Right forelimb (tissue), 1 donor: ENCODE data around the gene ST6GALNAC5.

Experiments used
- DNase-seq: peaks from one replicate; pipeline ENCODE4 v3.0.0-alpha.2; 2018

The ST6GALNAC5 gene

GRCh38 chr1:77056525-77056924 is 189.2 kb downstream of the ST6GALNAC5 start:
- no peak for DNase-seq

GRCh38 chr1:77057994-77058585 is 190.8 kb downstream of the ST6GALNAC5 start:
- DNase-seq: no peak

GRCh38 chr1:77060000-77060399 is 192.7 kb downstream of the ST6GALNAC5 start:
- DNase-seq: no peak

- no peak for DNase-seq
Observed at GRCh38 chr1:77061162-77061561, 193.9 kb downstream of the ST6GALNAC5 start.

DNA sequence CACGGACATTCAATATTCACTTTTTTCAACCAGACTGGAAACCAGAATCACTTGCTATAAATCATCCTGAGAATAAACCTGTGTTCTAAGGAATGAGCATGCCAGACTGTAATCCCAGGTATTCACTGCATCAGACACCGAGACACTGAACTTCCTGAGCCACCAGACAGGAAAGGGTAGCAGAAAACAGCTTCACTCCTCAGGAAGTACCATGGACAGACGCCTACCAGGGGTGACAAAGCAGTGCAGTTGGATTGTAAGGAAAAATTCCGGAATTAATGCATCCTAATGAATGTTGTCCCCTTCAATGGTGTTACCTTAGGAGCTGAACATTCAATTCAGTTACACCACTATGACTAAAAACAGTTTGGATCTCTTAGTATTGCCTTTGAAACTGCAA is 195.8 kb downstream of the ST6GALNAC5 start:
- DNase-seq: no peak

- DNase-seq: no peak
Observed at GRCh38 chr1:77064246-77064645, 197.0 kb downstream of the ST6GALNAC5 start.

DNA sequence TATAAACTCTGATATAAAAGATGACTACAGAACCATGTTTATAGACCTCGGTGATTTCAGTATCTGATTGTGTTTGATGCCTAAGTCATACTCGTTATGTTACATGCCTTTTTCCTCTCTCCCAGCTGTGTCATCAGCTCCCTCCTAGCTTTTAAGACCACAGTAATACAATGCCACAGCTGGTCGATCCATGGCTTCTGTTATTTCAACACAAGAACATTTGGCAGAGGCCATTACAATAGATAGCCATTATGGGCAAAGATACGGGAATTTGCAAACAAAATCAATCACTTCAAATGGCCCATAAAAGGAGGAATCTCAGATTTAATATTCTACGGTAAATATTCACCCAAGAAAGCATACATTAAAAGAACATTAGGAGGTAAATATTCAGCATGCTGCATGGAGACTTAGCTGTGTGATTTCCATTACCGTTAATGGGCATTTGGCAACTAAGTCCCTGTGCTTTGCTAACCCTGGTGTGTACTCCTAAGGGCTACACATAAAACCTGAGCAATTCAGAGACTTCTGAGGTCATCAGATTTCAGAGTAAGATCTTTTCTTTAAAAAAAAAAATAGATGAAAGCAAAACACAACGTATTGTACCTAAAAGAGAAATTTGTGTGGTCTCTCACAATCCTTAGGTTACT is 198.5 kb downstream of the ST6GALNAC5 start:
- no peak for DNase-seq

DNA sequence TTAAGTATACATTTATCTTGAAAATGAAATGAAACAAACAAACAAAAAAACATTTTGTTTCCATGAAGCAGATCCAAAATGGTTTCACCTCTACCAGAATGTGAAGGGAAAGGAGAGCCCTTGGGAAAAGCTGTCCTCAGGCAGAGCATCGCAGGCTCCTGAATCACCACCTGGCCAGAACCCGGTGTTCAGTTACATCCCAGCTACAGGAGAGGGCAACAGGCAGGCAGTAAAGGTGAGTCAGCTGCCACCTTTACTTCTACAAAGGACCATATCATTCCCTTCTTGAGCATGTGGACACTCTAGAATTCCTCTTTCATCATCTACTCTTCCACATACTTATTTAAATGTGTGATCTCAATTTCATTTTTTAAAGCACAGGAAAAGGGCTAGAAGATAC is 200.7 kb downstream of the ST6GALNAC5 start:
- DNase-seq: no peak

- DNase-seq: no peak
Observed at GRCh38 chr1:77076759-77077158, 209.5 kb downstream of the ST6GALNAC5 start.

DNA sequence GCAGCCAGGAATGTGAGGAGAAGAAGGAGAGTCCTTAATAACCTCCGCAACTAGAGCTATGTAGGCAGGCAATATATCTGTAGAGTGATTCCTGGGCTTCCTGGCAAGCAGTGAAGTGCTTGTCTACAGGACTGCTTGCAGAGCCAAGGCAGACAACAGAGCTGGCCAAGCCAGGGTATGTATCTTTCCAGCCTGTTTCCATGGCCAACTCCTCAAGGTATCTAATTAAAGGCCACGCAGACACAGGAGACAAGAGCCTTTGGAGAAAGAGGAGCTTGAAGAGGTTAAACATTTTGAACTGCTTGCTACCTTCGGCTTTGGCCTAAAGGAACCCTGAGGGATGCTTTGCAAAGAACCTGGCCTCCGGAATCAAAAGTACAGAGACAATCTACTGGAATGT is 214.6 kb downstream of the ST6GALNAC5 start:
- peak; percentile 44 for DNase-seq

- DNase-seq: no peak
Observed at GRCh38 chr1:77084457-77084856, 217.2 kb downstream of the ST6GALNAC5 start.

DNA sequence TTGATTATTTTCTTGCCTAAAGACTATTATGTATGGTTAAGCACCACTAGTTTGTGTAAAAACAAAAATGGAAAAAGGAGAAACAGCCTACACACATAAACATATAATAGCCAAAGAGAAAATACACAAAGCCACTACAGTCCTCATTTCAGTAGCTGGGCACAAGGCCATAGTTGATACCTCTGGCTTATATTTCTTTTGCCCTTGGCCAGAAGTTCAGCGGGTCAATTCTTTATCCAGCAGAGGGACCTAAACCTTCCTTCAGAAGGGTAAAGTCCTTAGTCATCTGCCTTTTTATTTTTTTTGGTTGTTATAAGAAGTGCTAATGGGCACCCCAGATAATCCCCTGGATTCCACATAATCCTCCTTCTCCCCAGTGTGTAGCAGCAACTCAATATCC is 217.8 kb downstream of the ST6GALNAC5 start:
- no peak for DNase-seq

DNA sequence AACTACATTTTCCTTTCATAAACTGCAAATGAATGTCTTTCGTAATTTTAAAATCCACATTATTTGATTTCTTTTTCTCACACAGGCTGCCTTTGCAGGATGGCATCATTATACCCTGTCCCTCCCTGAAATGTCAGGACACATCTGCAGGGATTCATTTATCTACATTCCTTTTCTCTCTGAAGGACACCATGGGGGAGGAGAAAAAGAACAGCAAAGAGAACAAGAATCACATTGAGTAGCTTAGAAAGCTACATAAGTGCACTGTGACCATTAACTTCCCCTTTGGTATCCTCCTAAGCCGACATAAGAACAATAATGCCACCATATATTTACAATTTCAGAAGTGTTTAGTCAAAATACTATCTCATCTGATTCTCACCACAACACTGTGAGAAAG is 222.5 kb downstream of the ST6GALNAC5 start:
- no peak for DNase-seq

DNA sequence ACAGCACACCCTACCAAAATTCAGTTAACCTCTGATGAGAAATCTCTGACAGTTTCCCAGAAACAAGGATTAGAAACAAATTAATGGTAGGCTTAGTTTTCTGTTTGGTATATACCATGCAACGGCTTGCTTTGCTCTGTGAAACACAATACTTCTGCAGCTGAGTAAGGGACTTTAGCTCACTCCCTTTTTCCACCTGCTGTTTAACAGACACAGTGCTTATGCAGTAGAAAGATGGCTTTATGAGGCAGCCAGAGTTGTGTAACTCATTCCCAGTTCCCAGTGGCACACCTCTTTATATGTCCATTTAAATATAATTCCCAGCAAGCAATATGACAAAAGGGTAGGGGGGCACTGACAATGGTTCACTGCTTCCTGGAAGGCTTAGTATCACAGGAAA is 228.0 kb downstream of the ST6GALNAC5 start:
- no peak for DNase-seq

GRCh38 chr1:77096496-77097255 is 229.4 kb downstream of the ST6GALNAC5 start:
- DNase-seq: no peak

DNA sequence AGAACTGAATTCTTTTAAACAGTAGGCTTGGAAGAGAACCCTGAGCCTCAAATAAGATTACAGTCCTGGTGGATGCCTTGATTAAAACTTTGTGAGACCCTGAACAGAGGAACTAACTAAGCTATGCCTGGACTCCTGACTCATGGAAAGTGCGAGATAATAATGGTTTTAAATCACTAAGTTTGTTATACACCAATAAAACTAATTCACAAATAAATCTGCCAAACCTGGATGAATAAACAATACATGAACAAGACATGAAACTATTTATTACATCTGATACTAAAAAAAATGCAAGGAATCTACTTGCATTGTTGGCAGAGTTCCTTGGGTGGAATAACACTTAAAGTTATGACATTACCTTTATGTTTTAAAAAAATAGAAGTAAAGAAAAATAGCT is 233.6 kb downstream of the ST6GALNAC5 start:
- DNase-seq: no peak

GRCh38 chr1:77103486-77103885 is 236.2 kb downstream of the ST6GALNAC5 start:
- DNase-seq: no peak

DNA sequence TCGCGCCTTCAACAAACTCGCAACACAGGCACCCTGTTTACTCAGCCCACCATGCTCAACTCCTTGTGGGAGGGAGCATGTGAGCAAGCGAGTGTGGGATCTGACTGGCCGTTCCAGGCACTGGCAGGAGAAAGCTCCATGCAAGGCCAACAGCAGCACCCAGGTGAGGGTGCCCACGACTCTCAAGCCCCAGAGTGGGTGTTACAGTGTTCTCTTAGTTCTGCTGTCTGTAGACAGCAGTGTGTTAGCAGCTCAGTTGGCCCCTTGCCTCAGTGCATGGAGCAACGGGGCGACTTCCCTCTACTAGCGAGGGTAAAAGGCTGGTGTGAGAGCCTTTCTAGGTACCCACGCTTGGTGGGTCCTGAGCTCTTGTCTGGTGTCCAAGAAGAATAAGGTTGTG is 237.4 kb downstream of the ST6GALNAC5 start:
- no peak for DNase-seq
